Tibial artery (tissue), 4 donors: Measurements from ENCODE around the gene TMEM248.

Source experiments
- DNase-seq, 2 donors: peaks; one replicate each; pipeline ENCODE4 v3.0.0-alpha.2; 2019
- H3K27ac ChIP-seq, 2 donors: fragments of 200-600 bp; sonication (generic) in 1 of 2; 1 replicate in 1 of 2; 2 replicates in 1 of 2; pipeline ENCODE4 v1.5.1; 2018 to 2019; ENCODE audit warnings: mild to moderate bottlenecking in 1 of 2
- H3K27me3 ChIP-seq, 2 donors: fragments of 200-600 bp; sonication (generic) in 1 of 2; one replicate each; pipeline versions ENCODE4 v1.5.1 to v1.6.0; 2016 to 2019
- H3K36me3 ChIP-seq, 3 donors: fragments of 200-600 bp; sonication (generic) in 2 of 3; one replicate each; pipeline ENCODE4 v1.5.1; 2016 to 2019; ENCODE audit warnings: mild to moderate bottlenecking in 2 of 3
- H3K4me1 ChIP-seq, 4 donors: fragments of 200-600 bp; sonication (generic) in 2 of 4; 1 replicate in 3 of 4; 2 replicates in 1 of 4; pipeline ENCODE4 v1.5.1; 2016 to 2019
- H3K4me3 ChIP-seq, 2 donors: fragments of 200-600 bp; sonication (generic) in 1 of 2; 1 replicate in 1 of 2; 2 replicates in 1 of 2; pipeline ENCODE4 v1.5.1; 2018 to 2019; ENCODE audit warnings: mild to moderate bottlenecking in 2 of 2
- H3K9me3 ChIP-seq, 3 donors: fragments of 200-600 bp; sonication (generic) in 1 of 3; one replicate each; pipeline ENCODE4 v1.5.1; 2016 to 2019
- intact Hi-C: fragments of 100-400 bp; cut with DNase I; formaldehyde crosslinking; loops from one replicate; pipeline ENCODE4 v1.15.0; 2023; ENCODE audit warnings: low total_unique reads
- TF ChIP-seq, protein P1 (sequence below), 2 experiments: fragments of 200-600 bp in 1 of 2; fragments of 450-650 bp in 1 of 2; IDR thresholded peaks; one replicate each; pipeline ENCODE4 v1.5.1; 2017 to 2019; ENCODE audit warnings: antibody characterized with exemption in 2 of 2, mild to moderate bottlenecking in 1 of 2, moderate library complexity in 1 of 2

Gene TMEM248

DNA sequence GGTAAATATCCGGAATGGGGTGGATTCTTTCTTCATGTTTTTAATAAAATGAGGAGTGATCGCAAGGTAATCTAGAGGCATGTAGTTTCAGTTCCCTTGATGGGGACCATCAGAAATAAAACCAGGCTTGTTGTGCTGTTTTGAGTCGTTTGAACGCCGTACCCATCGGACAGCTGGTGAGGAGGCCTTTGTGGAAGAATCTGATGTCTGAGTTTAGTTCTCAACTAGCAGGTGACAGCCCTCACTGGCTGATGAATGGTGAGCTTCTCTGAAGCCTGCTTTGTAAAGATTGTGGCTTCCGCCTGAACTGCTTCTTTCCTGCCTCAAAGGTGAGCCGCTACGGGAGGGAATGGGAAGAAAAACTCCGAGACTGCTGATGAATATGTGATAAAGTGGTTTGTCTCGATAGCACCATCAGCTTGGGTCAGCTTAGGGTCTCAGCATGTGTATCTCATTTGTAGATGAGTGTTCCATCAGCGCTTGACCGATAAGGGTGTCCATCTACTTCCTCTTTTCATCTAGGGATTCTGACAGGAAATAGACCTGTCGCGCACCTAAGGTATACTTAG is 977 bp downstream of the TMEM248 start:
- peaks cover 0 to 65% (median 25%) of the 10 kb centered on the region in 4 donors for H3K4me1 ChIP-seq
- peak overlapping the region; percentile 75 to 94 for H3K4me3 ChIP-seq
- intact Hi-C loops, result loop anchor here (5.0 kb wide), 1 partner anchor 65 kb away; no protein-coding TSS in a partner anchor
- H3K27ac ChIP-seq, result peak overlapping the region; percentile 72 to 84
- peaks cover 0 to 6% (median 0%) of the 10 kb centered on the region in 3 donors for H3K36me3 ChIP-seq
- no peak for DNase-seq
- H3K27me3 ChIP-seq, result no peaks in the 10 kb centered on the region
- no peaks in the 10 kb centered on the region for H3K9me3 ChIP-seq
- TF ChIP-seq, protein P1, sequence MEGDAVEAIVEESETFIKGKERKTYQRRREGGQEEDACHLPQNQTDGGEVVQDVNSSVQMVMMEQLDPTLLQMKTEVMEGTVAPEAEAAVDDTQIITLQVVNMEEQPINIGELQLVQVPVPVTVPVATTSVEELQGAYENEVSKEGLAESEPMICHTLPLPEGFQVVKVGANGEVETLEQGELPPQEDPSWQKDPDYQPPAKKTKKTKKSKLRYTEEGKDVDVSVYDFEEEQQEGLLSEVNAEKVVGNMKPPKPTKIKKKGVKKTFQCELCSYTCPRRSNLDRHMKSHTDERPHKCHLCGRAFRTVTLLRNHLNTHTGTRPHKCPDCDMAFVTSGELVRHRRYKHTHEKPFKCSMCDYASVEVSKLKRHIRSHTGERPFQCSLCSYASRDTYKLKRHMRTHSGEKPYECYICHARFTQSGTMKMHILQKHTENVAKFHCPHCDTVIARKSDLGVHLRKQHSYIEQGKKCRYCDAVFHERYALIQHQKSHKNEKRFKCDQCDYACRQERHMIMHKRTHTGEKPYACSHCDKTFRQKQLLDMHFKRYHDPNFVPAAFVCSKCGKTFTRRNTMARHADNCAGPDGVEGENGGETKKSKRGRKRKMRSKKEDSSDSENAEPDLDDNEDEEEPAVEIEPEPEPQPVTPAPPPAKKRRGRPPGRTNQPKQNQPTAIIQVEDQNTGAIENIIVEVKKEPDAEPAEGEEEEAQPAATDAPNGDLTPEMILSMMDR (IDR thresholded peaks at IDR 0.05), result no peak

DNA sequence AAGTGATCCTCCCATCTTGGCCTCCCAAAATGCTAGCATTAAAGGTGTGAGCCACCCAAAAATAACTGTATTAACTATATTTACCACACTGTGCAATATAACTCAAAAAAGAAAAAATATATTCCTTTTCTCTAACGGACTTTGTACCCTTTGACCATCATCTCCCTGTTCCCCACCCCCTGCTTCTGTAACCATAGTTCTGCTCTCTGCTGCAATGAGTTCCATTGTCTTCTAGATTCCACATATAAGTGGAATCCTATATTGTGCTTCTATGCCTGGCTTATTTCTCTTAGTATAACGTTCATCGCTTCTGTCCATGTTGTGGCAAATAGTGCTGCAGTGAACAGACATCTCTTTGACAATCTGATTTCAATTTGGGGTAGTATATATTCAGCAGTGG is 4.2 kb downstream of the TMEM248 start:
- Histone ChIP-seq H3K9me3 (no peaks in the 10 kb centered on the region), H3K36me3 (peaks cover 0 to 6% (median 0%) of the 10 kb centered on the region in 3 donors), H3K4me3 (no peak overlapping the region), H3K27me3 (no peaks in the 10 kb centered on the region), H3K4me1 (peaks cover 0 to 78% (median 29%) of the 10 kb centered on the region in 4 donors), H3K27ac (no peak overlapping the region)
- TF ChIP-seq, protein P1 (IDR thresholded peaks at IDR 0.05), result no peak
- no peak for DNase-seq
- intact Hi-C loops, result no loop called here

DNA sequence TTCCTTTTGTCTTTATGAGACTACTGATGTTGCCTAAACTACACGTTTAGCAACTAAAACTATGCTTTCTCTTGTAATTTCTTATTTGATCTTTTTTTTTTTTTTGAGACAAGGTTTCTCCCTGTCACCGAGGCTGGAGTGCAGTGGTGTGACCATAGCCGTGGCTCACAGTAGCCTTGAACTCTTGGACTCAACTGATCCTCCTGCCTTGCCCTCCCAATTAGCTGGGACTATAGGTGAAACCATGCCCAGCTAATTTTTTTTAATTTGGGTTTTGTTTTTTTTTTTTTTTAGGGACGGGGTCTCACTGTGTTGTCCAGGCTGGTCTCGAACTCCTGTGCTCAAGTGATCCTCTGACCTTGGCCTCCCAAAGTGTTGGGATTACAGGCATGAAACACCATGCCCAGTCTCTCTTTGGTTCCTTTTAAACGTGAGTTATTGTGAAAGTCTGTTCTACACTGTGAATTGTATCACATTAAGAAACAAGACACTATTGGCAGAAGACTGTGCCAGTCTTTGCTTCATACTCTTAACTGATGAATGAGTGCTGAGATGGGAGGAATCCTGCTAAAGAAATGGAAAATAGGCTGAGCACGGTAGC is 6.4 kb downstream of the TMEM248 start:
- no peak for DNase-seq
- no peak overlapping the region for H3K4me3 ChIP-seq
- peaks cover 0 to 11% (median 0%) of the 10 kb centered on the region in 3 donors for H3K36me3 ChIP-seq
- intact Hi-C loops, result no loop called here
- H3K27ac ChIP-seq, result no peak overlapping the region
- TF ChIP-seq, protein P1 (IDR thresholded peaks at IDR 0.05), result no peak
- peaks cover 0 to 82% (median 27%) of the 10 kb centered on the region in 4 donors for H3K4me1 ChIP-seq
- no peaks in the 10 kb centered on the region for H3K9me3 ChIP-seq
- no peaks in the 10 kb centered on the region for H3K27me3 ChIP-seq

DNA sequence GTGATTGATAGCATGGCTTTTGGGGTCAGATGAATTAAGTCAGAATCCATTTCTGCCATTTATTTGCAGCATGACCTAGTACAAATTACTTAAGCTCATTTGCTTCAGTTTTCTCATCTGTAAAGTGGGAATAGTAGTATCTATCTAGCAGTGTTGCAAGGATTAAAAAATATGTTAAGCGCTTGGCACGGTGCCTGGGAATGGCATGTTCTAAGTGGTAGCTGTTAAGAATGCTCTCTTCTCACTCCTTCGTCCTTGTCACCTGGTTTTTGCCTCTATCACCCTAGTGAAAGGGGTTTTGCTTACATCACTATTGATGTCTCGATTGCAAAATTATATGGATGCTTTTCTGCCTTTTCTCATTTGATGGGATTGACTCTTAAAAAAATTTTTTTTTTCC is 7.4 kb downstream of the TMEM248 start:
- Histone ChIP-seq H3K36me3 (peaks cover 0 to 11% (median 0%) of the 10 kb centered on the region in 3 donors), H3K4me3 (no peak overlapping the region), H3K4me1 (peaks cover 0 to 82% (median 24%) of the 10 kb centered on the region in 4 donors), H3K27ac (no peak overlapping the region), H3K9me3 (no peaks in the 10 kb centered on the region), H3K27me3 (no peaks in the 10 kb centered on the region)
- DNase-seq, result peak in 1 of 2 donors; percentile 5
- TF ChIP-seq, protein P1 (IDR thresholded peaks at IDR 0.05), result no peak
- intact Hi-C loops, result no loop called here

DNA sequence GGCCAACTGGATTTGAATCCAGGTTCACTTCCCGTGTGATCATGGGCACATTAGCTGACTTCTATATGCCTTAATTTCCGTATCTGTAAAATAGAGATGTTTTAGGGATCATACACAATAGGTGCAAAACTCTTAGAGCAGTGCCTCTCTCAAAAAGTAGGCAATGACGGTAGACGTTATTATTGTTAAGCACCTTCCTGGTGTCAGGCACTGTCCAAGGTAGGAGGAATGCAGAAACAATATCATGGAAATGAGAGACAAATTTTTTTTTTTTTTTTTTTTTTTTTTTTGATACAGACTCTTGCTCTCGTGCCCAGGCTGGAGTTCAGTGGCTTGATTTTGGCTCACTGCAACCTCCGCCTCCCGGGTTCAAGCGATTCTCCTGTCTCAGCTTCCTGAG is 8.1 kb downstream of the TMEM248 start:
- intact Hi-C loops, result no loop called here
- H3K9me3 ChIP-seq, result no peaks in the 10 kb centered on the region
- TF ChIP-seq, protein P1 (IDR thresholded peaks at IDR 0.05), result no peak
- H3K27me3 ChIP-seq, result no peaks in the 10 kb centered on the region
- H3K4me1 ChIP-seq, result peaks cover 0 to 78% (median 18%) of the 10 kb centered on the region in 4 donors
- no peak for DNase-seq
- no peak overlapping the region for H3K27ac ChIP-seq
- no peak overlapping the region for H3K4me3 ChIP-seq
- H3K36me3 ChIP-seq, result peaks cover 0 to 8% (median 0%) of the 10 kb centered on the region in 3 donors
